Neuron (in vitro differentiated cells): Measurements from ENCODE around the gene ATXN1.
"Not testable (repeated sequence)": the region's sequence is repeated elsewhere in the genome, so short reads cannot be mapped to it uniquely, and the experiment has no call there.

Experiments
- H2AFZ ChIP-seq: one replicate; pipeline ENCODE4 v1.6.1; 2013; ENCODE audit warnings: low read depth, mild to moderate bottlenecking, inconsistent platforms, low read length, moderate library complexity
- H3K27me3 ChIP-seq: one replicate; pipeline ENCODE4 v1.6.1; 2013; ENCODE audit warnings: low read length; ENCODE audit not compliant: insufficient read depth
- H3K36me3 ChIP-seq: one replicate; pipeline ENCODE4 v1.6.1; 2013; ENCODE audit warnings: low read length; ENCODE audit not compliant: insufficient read depth
- H3K4me1 ChIP-seq: one replicate; pipeline ENCODE4 v1.6.1; 2013; ENCODE audit warnings: low read length; ENCODE audit not compliant: insufficient read depth
- H3K4me3 ChIP-seq: 2 replicates; pipeline ENCODE4 v1.5.1; 2013; ENCODE audit warnings: mild to moderate bottlenecking, low read length, moderate library complexity
- H3K9me3 ChIP-seq: one replicate; pipeline ENCODE4 v1.6.1; 2013; ENCODE audit warnings: low read length

ATXN1 gene

GRCh38 chr6:16273256-16273655 lies 488.0 kb downstream of the ATXN1 start:
- H3K9me3 ChIP-seq, result no peaks in the 10 kb centered on the region

GRCh38 chr6:16272201-16272600 lies 489.1 kb downstream of the ATXN1 start:
- Histone ChIP-seq H3K9me3 (no peaks in the 10 kb centered on the region), H2AFZ (no peak overlapping the region), H3K4me1 (peaks cover 5% of the 10 kb centered on the region), H3K4me3 (no peak overlapping the region), H3K27me3 (no peaks in the 10 kb centered on the region), H3K36me3 (no peaks in the 10 kb centered on the region)

More at GRCh38 chr6:16273256-16273655, 488.0 kb downstream of the ATXN1 start:
- Histone ChIP-seq H3K4me1 (peaks cover 15% of the 10 kb centered on the region), H3K27me3 (no peaks in the 10 kb centered on the region), H3K36me3 (no peaks in the 10 kb centered on the region), H2AFZ (no peak overlapping the region), H3K4me3 (no peak overlapping the region)

GRCh38 chr6:16271428-16271827 lies 489.8 kb downstream of the ATXN1 start:
- Histone ChIP-seq H3K27me3 (no peaks in the 10 kb centered on the region), H3K9me3 (no peaks in the 10 kb centered on the region), H2AFZ (no peak overlapping the region), H3K4me3 (no peak overlapping the region), H3K4me1 (no peaks in the 10 kb centered on the region), H3K36me3 (no peaks in the 10 kb centered on the region)

GRCh38 chr6:16270178-16270794 lies 491.0 kb downstream of the ATXN1 start:
- Histone ChIP-seq H3K9me3 (no peaks in the 10 kb centered on the region), H3K4me1 (no peaks in the 10 kb centered on the region), H3K36me3 (no peaks in the 10 kb centered on the region), H3K27me3 (no peaks in the 10 kb centered on the region), H3K4me3 (no peak overlapping the region), H2AFZ (no peak overlapping the region)

GRCh38 chr6:16269442-16270070 lies 491.7 kb downstream of the ATXN1 start:
- H2AFZ ChIP-seq, H3K36me3 ChIP-seq, H3K4me3 ChIP-seq, H3K9me3 ChIP-seq, H3K4me1 ChIP-seq, H3K27me3 ChIP-seq: not testable (repeated sequence)

GRCh38 chr6:16267428-16268263 lies 493.6 kb downstream of the ATXN1 start:
- Histone ChIP-seq H3K27me3 (no peaks in the 10 kb centered on the region), H3K4me1 (no peaks in the 10 kb centered on the region), H2AFZ (no peak overlapping the region), H3K9me3 (no peaks in the 10 kb centered on the region), H3K4me3 (no peak overlapping the region), H3K36me3 (no peaks in the 10 kb centered on the region)

- no peak overlapping the region for H3K4me3 ChIP-seq
- no peaks in the 10 kb centered on the region for H3K27me3 ChIP-seq
- H3K9me3 ChIP-seq, result no peaks in the 10 kb centered on the region
- no peaks in the 10 kb centered on the region for H3K4me1 ChIP-seq
- H2AFZ ChIP-seq, result no peak overlapping the region
- H3K36me3 ChIP-seq, result no peaks in the 10 kb centered on the region
Observed at GRCh38 chr6:16265351-16266341, 495.6 kb downstream of the ATXN1 start.

GRCh38 chr6:16264785-16265184 lies 496.5 kb downstream of the ATXN1 start:
- Histone ChIP-seq H3K36me3 (no peaks in the 10 kb centered on the region), H3K4me1 (no peaks in the 10 kb centered on the region), H3K9me3 (no peaks in the 10 kb centered on the region), H3K27me3 (no peaks in the 10 kb centered on the region), H3K4me3 (no peak overlapping the region), H2AFZ (no peak overlapping the region)

GRCh38 chr6:16263464-16264099 lies 497.7 kb downstream of the ATXN1 start:
- H3K4me3 ChIP-seq, H2AFZ ChIP-seq, H3K4me1 ChIP-seq, H3K27me3 ChIP-seq, H3K36me3 ChIP-seq, H3K9me3 ChIP-seq: not testable (repeated sequence)

- not testable (repeated sequence) for H2AFZ ChIP-seq, H3K27me3 ChIP-seq, H3K4me1 ChIP-seq, H3K9me3 ChIP-seq, H3K36me3 ChIP-seq, H3K4me3 ChIP-seq
Observed at GRCh38 chr6:16262773-16263172, 498.5 kb downstream of the ATXN1 start.

GRCh38 chr6:16260602-16261001 lies 500.7 kb downstream of the ATXN1 start:
- not testable (repeated sequence) for H3K9me3 ChIP-seq, H3K36me3 ChIP-seq, H3K4me1 ChIP-seq, H3K4me3 ChIP-seq, H3K27me3 ChIP-seq, H2AFZ ChIP-seq

GRCh38 chr6:16259604-16260003 lies 501.7 kb downstream of the ATXN1 start:
- not testable (repeated sequence) for H2AFZ ChIP-seq, H3K27me3 ChIP-seq, H3K4me3 ChIP-seq, H3K4me1 ChIP-seq, H3K9me3 ChIP-seq, H3K36me3 ChIP-seq
